ENCODE measurements around the gene MMP10.

Gene MMP10

DNA sequence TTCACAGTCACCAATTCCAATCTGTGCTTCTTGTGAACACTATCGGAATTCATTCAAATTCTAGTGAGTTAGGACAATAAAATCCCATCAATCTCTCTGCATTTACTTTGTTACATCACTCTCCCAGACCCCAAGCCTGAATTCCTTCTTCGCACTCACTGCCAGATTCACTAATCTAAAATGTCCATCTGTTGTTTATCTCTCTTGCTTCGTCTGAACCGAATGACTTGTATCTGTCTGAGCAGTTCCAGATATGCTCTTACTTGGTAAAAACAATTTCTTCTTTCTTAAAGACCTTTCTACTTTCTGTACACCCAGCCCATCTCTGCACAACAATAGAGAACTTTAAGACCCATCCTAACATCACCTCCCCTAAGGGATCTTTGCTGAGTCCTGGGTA, 7.0 kb downstream of the MMP10 start:
- in situ Hi-C loops (cut with MboI; ENCODE audit: low pct_unique_long_range_greater_than_20kb, low sequenced_read_pairs, unreplicated experiment) = no loop called here
- TF ChIP-seq, protein P1, sequence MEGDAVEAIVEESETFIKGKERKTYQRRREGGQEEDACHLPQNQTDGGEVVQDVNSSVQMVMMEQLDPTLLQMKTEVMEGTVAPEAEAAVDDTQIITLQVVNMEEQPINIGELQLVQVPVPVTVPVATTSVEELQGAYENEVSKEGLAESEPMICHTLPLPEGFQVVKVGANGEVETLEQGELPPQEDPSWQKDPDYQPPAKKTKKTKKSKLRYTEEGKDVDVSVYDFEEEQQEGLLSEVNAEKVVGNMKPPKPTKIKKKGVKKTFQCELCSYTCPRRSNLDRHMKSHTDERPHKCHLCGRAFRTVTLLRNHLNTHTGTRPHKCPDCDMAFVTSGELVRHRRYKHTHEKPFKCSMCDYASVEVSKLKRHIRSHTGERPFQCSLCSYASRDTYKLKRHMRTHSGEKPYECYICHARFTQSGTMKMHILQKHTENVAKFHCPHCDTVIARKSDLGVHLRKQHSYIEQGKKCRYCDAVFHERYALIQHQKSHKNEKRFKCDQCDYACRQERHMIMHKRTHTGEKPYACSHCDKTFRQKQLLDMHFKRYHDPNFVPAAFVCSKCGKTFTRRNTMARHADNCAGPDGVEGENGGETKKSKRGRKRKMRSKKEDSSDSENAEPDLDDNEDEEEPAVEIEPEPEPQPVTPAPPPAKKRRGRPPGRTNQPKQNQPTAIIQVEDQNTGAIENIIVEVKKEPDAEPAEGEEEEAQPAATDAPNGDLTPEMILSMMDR (IDR thresholded peaks at IDR 0.05; ENCODE audit: extremely low read depth, insufficient read depth, missing control alignments) = no peak
- no peak for DNase-seq (ENCODE audit: low spot score)

DNA sequence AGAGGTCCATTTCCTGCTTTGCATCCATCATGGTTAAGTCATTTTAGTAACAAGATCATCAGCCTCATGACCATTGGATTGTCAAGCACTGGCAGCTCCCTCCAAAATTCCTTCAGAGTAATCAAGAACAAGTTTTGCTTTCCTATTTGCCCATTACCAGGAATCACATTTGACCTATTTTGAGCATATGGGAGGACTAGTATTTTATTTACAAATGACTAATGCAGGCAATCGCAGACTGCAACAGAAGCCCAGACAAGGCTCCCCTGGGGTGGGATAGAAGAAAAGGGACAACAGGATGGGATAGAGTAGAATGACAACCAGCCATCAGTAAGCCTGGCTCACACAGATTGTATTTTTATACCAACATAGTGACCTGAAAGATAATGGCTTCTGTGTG, 9.1 kb downstream of the MMP10 start:
- no peak for DNase-seq (ENCODE audit: low spot score)
- TF ChIP-seq, protein P1 (IDR thresholded peaks at IDR 0.05; ENCODE audit: extremely low read depth, insufficient read depth, missing control alignments) = no peak
- in situ Hi-C loops (cut with MboI; ENCODE audit: low pct_unique_long_range_greater_than_20kb, low sequenced_read_pairs, unreplicated experiment) = no loop called here

DNA sequence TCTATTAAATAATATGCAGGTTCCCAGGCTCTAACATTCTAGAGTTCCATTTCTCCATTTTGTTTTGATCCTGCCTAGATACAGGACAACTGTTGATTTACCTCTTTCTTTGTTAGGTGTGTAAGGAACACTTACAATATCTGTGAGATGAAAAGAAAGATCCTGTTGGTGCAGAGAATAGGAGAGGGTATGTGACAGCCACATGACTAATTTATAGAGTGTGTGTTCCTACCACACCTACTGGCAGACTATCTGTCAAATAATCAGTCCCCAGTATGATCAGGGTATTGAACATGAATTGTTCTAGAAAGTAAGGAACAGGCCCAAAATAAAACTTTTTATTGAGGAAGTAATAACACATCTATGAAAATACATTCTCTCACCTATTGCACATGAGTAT, 10.2 kb downstream of the MMP10 start:
- no peak for DNase-seq (ENCODE audit: low spot score)
- TF ChIP-seq, protein P1 (IDR thresholded peaks at IDR 0.05; ENCODE audit: extremely low read depth, insufficient read depth, missing control alignments) = no peak
- in situ Hi-C loops (cut with MboI; ENCODE audit: low pct_unique_long_range_greater_than_20kb, low sequenced_read_pairs, unreplicated experiment) = no loop called here

DNA sequence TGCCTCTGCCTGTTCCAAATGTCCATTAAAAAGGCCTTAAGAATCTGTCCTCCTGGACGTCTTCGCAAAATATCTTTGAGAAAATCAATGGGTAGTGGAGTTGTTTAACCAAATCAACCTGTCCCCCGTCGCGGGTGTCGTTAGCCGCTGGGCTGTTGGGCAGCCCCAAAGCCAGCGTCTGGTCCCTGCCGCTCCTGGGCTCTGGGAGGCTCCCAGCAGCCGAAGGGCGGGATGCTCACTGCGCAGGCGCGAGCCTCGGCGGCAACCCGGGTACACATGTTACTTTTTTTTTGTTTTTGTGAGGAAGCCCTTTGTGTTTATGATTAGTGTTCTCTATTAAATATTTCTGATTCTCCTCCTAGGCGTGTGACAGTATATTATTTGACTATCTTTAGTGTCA, 12.6 kb downstream of the MMP10 start:
- TF ChIP-seq, protein P1 (IDR thresholded peaks at IDR 0.05; ENCODE audit: extremely low read depth, insufficient read depth, missing control alignments) = no peak

DNA sequence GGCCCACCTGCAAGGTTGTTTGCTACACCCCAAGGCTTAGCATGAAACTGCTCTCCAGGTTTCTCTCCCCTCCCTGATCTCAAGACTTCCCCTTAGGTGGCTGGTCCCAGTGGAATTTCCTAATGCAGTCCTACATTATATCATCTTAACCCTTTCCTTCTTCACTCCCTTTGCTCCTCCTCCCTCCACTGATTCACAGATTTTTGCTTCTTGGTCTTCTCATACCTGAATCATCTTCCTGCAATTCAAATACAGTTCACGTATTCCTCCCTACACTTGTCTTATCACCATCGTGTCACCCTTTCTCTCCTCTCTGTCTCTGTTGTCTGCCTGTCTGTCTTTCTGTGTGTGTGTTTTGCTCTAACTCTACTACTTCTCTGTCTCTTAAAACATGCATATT, 17.0 kb downstream of the MMP10 start:
- TF ChIP-seq, protein P1 (IDR thresholded peaks at IDR 0.05; ENCODE audit: extremely low read depth, insufficient read depth, missing control alignments) = no peak
- DNase-seq (ENCODE audit: low spot score) = no peak
- in situ Hi-C loops (cut with MboI; ENCODE audit: low pct_unique_long_range_greater_than_20kb, low sequenced_read_pairs, unreplicated experiment) = no loop called here

More for the DNA sequence above, 12.6 kb downstream of the MMP10 start:
- in situ Hi-C loops (cut with MboI; ENCODE audit: low pct_unique_long_range_greater_than_20kb, low sequenced_read_pairs, unreplicated experiment) = no loop called here
- DNase-seq (ENCODE audit: low spot score) = no peak

DNA sequence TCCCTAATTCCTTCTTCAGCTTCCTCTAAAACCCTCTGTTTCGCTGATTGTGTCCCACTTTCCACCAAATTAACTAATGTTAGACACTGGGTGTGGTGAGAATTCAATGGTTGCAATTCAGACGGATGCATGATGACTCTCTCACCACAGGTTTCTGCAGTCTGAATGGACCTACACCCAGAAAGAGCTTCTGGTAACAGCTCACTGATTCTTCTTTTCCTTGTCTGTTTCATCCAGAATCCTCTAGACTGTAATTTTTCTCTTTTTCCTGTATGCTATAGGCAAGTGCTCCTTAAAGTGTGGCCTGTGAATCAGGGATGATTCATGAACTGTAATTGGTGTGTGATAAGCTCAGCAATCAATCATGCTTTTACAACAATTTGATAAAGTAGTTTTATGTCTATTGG, 18.1 kb downstream of the MMP10 start:
- TF ChIP-seq, protein P1 (IDR thresholded peaks at IDR 0.05; ENCODE audit: extremely low read depth, insufficient read depth, missing control alignments) = no peak
- in situ Hi-C loops (cut with MboI; ENCODE audit: low pct_unique_long_range_greater_than_20kb, low sequenced_read_pairs, unreplicated experiment) = no loop called here
- DNase-seq (ENCODE audit: low spot score) = no peak
